Gastrocnemius medialis (tissue), 4 donors: ENCODE data around the gene IQGAP2.

Source experiments
- POLR2A ChIP-seq, 2 donors: fragments of 450-650 bp; IDR thresholded peaks; one replicate each; pipeline ENCODE4 v1.6.1; 2017; ENCODE audit warnings: antibody characterized with exemption in 2 of 2, mild to moderate bottlenecking in 2 of 2, moderate library complexity in 2 of 2
- TF ChIP-seq, protein P1 (sequence below), 5 experiments: fragments of 450-650 bp in 3 of 5; fragments of 200-600 bp in 2 of 5; sonication (generic) in 2 of 5; IDR thresholded peaks in 4 of 5; conservative IDR thresholded peaks in 1 of 5; 1 replicate in 4 of 5; 2 replicates in 1 of 5; pipeline ENCODE4 v1.5.1; 2016 to 2019; ENCODE audit warnings: antibody characterized with exemption in 5 of 5, mild to moderate bottlenecking in 3 of 5, moderate library complexity in 3 of 5

DNA sequence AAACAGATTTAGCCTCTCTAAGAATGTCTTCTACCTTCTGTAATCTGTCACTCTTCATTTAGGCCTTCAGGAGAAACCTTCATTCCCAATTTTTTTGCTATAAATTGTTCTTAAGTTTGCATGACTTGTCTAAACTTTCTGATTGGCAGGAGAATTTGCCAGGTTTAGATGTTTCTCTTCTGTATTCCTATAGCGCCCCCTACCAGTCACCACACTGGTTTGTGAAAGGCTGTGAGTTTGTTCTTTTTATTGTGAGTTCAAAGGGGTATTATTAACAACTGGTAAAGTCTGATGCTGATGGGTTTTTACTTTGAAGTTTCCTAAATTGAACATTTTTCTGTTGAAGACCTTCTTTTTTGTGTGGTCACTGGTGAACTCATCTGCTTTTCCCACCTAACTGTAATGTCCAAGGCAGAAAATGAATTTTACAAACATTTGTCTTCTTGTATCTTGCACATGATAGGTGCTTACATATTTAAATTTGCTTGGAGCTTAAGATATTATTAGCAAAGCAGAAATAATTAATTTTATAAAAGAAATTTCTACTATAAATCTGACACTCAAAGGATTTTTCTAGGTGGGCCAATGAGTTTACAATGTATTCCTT is 238.5 kb downstream of the IQGAP2 start:
- TF ChIP-seq, protein P1, sequence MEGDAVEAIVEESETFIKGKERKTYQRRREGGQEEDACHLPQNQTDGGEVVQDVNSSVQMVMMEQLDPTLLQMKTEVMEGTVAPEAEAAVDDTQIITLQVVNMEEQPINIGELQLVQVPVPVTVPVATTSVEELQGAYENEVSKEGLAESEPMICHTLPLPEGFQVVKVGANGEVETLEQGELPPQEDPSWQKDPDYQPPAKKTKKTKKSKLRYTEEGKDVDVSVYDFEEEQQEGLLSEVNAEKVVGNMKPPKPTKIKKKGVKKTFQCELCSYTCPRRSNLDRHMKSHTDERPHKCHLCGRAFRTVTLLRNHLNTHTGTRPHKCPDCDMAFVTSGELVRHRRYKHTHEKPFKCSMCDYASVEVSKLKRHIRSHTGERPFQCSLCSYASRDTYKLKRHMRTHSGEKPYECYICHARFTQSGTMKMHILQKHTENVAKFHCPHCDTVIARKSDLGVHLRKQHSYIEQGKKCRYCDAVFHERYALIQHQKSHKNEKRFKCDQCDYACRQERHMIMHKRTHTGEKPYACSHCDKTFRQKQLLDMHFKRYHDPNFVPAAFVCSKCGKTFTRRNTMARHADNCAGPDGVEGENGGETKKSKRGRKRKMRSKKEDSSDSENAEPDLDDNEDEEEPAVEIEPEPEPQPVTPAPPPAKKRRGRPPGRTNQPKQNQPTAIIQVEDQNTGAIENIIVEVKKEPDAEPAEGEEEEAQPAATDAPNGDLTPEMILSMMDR (IDR thresholded peaks at IDR 0.05 in 4 of 5, conservative IDR thresholded peaks at IDR 0.05 in 1 of 5) = peak in 1 of 5 experiments; percentile 19
- no peak for TF ChIP-seq POLR2A (IDR thresholded peaks at IDR 0.05)
